ENCODE measurements around the gene SLC26A8.

GRCh38 chr6:35945650-35946025 is 78.8 kb downstream of the SLC26A8 start:
- TF ChIP-seq, protein P1, sequence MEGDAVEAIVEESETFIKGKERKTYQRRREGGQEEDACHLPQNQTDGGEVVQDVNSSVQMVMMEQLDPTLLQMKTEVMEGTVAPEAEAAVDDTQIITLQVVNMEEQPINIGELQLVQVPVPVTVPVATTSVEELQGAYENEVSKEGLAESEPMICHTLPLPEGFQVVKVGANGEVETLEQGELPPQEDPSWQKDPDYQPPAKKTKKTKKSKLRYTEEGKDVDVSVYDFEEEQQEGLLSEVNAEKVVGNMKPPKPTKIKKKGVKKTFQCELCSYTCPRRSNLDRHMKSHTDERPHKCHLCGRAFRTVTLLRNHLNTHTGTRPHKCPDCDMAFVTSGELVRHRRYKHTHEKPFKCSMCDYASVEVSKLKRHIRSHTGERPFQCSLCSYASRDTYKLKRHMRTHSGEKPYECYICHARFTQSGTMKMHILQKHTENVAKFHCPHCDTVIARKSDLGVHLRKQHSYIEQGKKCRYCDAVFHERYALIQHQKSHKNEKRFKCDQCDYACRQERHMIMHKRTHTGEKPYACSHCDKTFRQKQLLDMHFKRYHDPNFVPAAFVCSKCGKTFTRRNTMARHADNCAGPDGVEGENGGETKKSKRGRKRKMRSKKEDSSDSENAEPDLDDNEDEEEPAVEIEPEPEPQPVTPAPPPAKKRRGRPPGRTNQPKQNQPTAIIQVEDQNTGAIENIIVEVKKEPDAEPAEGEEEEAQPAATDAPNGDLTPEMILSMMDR (IDR thresholded peaks at IDR 0.05): no peak
- TF ChIP-seq POLR2A (IDR thresholded peaks at IDR 0.05; ENCODE audit: low read depth): no peak
- TF ChIP-seq EP300 (IDR thresholded peaks at IDR 0.05): no peak

All from esophagus muscularis mucosa (tissue), 4 donors.